ENCODE data around the gene ABCG2.

Gene ABCG2

DNA sequence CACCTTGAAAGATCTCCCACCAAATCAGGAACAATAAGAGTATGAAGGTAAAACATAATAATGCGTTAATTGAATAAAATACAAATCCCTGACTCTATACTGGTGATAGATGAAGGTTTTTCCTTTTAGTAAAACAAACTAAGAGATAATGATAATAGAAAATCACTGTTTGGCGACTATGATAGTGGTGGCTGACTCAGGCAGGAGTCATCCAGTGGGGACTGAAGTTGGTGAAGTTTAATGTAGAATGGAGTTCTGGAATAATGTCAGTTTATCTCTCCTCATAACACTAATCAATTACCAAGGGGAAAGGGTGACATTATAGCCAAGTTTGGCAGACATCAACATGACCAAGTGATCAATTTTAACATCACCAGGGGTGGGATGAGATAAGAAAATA is 21.3 kb downstream of the ABCG2 start:
- Histone ChIP-seq H3K27me3 (ENCODE audit: insufficient read depth, low read length, poor library complexity, severe bottlenecking) (no peaks in the 10 kb centered on the region), H3K4me2 (ENCODE audit: low read depth, low read length, poor library complexity, severe bottlenecking) (no peak overlapping the region), H3K4me3 (ENCODE audit: low read length, poor library complexity, severe bottlenecking) (no peak overlapping the region), H3F3A (ENCODE audit: low read depth) (no peaks in the 10 kb centered on the region), H2AFZ (ENCODE audit: low read length) (no peak overlapping the region), H3K4me1 (ENCODE audit: insufficient read depth, low read length, poor library complexity, severe bottlenecking) (no peaks in the 10 kb centered on the region), H4K20me1 (ENCODE audit: insufficient read depth, low read length, poor library complexity, severe bottlenecking) (no peaks in the 10 kb centered on the region), H3K9me2 (replicated peaks; ENCODE audit: low read depth, low read length) (no peaks in the 10 kb centered on the region), H3K9ac (ENCODE audit: low read depth, low read length, poor library complexity, severe bottlenecking) (no peak overlapping the region), H3K9me3 (ENCODE audit: insufficient read depth, low read depth, low read length) (no peaks in the 10 kb centered on the region), H3K36me3 (ENCODE audit: insufficient read depth, low read length) (no peaks in the 10 kb centered on the region), H3K79me2 (ENCODE audit: insufficient read depth, low read length) (no peaks in the 10 kb centered on the region)
- TF ChIP-seq, protein P1, sequence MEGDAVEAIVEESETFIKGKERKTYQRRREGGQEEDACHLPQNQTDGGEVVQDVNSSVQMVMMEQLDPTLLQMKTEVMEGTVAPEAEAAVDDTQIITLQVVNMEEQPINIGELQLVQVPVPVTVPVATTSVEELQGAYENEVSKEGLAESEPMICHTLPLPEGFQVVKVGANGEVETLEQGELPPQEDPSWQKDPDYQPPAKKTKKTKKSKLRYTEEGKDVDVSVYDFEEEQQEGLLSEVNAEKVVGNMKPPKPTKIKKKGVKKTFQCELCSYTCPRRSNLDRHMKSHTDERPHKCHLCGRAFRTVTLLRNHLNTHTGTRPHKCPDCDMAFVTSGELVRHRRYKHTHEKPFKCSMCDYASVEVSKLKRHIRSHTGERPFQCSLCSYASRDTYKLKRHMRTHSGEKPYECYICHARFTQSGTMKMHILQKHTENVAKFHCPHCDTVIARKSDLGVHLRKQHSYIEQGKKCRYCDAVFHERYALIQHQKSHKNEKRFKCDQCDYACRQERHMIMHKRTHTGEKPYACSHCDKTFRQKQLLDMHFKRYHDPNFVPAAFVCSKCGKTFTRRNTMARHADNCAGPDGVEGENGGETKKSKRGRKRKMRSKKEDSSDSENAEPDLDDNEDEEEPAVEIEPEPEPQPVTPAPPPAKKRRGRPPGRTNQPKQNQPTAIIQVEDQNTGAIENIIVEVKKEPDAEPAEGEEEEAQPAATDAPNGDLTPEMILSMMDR (conservative IDR thresholded peaks at IDR 0.05; ENCODE audit: low read length): no peak
- TF ChIP-seq EZH2phosphoT487 (IDR thresholded peaks at IDR 0.05; ENCODE audit: borderline replicate concordance): no peak

DNA sequence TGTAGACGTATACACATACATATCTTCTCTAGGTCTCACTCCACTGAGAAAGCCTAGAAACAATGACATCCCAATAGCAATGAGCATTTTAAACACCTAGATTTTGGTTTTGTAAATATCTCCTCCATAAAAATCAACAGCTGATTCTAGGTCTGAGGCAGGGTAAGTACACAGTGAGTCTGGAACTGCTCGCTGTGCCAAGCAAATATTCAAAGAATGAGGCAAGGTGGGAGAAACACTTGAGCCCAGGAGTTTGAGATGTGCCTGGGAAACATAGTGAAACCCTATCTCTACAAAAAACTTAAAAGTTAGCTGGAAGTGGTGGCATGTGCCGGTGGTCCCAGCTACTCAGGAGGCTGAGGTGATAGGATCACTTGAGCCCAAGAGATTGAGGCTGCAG is 22.2 kb downstream of the ABCG2 start:
- no peaks in the 10 kb centered on the region for H3K9me3 ChIP-seq (ENCODE audit: insufficient read depth, low read depth, low read length)
- H2AFZ ChIP-seq (ENCODE audit: low read length): no peak overlapping the region
- H3F3A ChIP-seq (ENCODE audit: low read depth): no peaks in the 10 kb centered on the region
- H3K79me2 ChIP-seq (ENCODE audit: insufficient read depth, low read length): no peaks in the 10 kb centered on the region
- no peaks in the 10 kb centered on the region for H3K4me1 ChIP-seq (ENCODE audit: insufficient read depth, low read length, poor library complexity, severe bottlenecking)
- H3K4me3 ChIP-seq (ENCODE audit: low read length, poor library complexity, severe bottlenecking): no peak overlapping the region
- no peaks in the 10 kb centered on the region for H3K27me3 ChIP-seq (ENCODE audit: insufficient read depth, low read length, poor library complexity, severe bottlenecking)
- H3K36me3 ChIP-seq (ENCODE audit: insufficient read depth, low read length): no peaks in the 10 kb centered on the region
- no peaks in the 10 kb centered on the region for H4K20me1 ChIP-seq (ENCODE audit: insufficient read depth, low read length, poor library complexity, severe bottlenecking)
- H3K9ac ChIP-seq (ENCODE audit: low read depth, low read length, poor library complexity, severe bottlenecking): no peak overlapping the region
- TF ChIP-seq, protein P1 (conservative IDR thresholded peaks at IDR 0.05; ENCODE audit: low read length): no peak
- TF ChIP-seq EZH2phosphoT487 (IDR thresholded peaks at IDR 0.05; ENCODE audit: borderline replicate concordance): no peak
- no peak overlapping the region for H3K4me2 ChIP-seq (ENCODE audit: low read depth, low read length, poor library complexity, severe bottlenecking)
- H3K9me2 ChIP-seq (replicated peaks; ENCODE audit: low read depth, low read length): no peaks in the 10 kb centered on the region

DNA sequence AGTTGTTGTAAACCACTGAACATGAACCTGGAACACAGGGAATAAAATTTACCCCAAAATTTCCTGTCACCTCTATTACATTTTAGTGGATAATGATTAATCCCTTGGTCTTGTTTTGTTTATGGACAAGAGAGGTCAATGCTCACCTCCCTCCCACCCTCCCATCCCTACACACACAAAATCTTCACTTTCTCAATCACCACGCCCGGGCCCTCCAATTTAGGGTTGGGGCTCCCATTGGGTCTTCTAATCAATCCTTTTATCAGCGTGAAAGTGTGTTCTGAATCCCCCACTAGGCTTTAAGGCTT is 23.1 kb downstream of the ABCG2 start:
- H3K79me2 ChIP-seq (ENCODE audit: insufficient read depth, low read length): no peaks in the 10 kb centered on the region
- no peak overlapping the region for H3K4me2 ChIP-seq (ENCODE audit: low read depth, low read length, poor library complexity, severe bottlenecking)
- no peak overlapping the region for H3K9ac ChIP-seq (ENCODE audit: low read depth, low read length, poor library complexity, severe bottlenecking)
- no peak overlapping the region for H3K4me3 ChIP-seq (ENCODE audit: low read length, poor library complexity, severe bottlenecking)
- no peaks in the 10 kb centered on the region for H4K20me1 ChIP-seq (ENCODE audit: insufficient read depth, low read length, poor library complexity, severe bottlenecking)
- no peaks in the 10 kb centered on the region for H3K9me3 ChIP-seq (ENCODE audit: insufficient read depth, low read depth, low read length)
- H2AFZ ChIP-seq (ENCODE audit: low read length): no peak overlapping the region
- H3K27me3 ChIP-seq (ENCODE audit: insufficient read depth, low read length, poor library complexity, severe bottlenecking): no peaks in the 10 kb centered on the region
- no peaks in the 10 kb centered on the region for H3F3A ChIP-seq (ENCODE audit: low read depth)
- TF ChIP-seq EZH2phosphoT487 (IDR thresholded peaks at IDR 0.05; ENCODE audit: borderline replicate concordance): no peak
- TF ChIP-seq, protein P1 (conservative IDR thresholded peaks at IDR 0.05; ENCODE audit: low read length): no peak
- H3K9me2 ChIP-seq (replicated peaks; ENCODE audit: low read depth, low read length): no peaks in the 10 kb centered on the region
- H3K4me1 ChIP-seq (ENCODE audit: insufficient read depth, low read length, poor library complexity, severe bottlenecking): no peaks in the 10 kb centered on the region
- H3K36me3 ChIP-seq (ENCODE audit: insufficient read depth, low read length): no peaks in the 10 kb centered on the region

Data from Loucy (cell line).